ENCODE results near the gene UGT1A8.

UGT1A8 gene

DNA sequence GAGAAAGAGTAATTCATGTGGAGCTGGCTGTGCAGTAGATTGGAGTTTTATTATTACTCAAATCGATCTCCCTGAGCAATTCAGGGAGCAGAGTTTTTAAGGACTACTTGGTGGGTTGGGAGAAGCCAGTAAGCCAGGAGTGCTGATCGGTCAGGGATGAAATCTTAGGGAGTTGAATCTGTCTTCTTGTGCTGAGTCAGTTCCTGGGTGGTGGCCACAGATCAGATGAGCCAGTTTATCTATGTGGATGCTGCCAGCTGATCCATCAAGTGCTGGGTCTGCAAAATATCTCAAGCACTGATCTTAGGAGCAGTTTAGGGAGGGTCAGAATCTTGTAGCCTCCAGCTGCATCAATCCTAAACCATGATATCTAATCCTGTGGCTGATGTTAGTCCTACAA is 17.0 kb upstream of the UGT1A8 start:
- Histone ChIP-seq H3K27me3 (ENCODE audit: insufficient read depth, low read length, poor library complexity) (no peaks in the 10 kb centered on the region), H3K79me2 (ENCODE audit: control insufficient read depth, insufficient read depth, low read length) (no peaks in the 10 kb centered on the region), H2BK15ac (replicated peaks; ENCODE audit: low read depth) (no peak overlapping the region), H3K27ac (ENCODE audit: low read depth, low read length) (no peak overlapping the region), H3K9ac (ENCODE audit: low read length) (no peak overlapping the region), H4K8ac (ENCODE audit: low read depth, low read length) (no peak overlapping the region), H3K4me2 (ENCODE audit: low read length) (no peak overlapping the region), H4K5ac (ENCODE audit: low read length) (no peak overlapping the region), H3K23ac (ENCODE audit: low read length) (no peak overlapping the region), H2BK120ac (ENCODE audit: low read depth, low read length) (no peak overlapping the region), H3K56ac (ENCODE audit: low read length) (no peak overlapping the region), H3K79me1 (ENCODE audit: low read length) (no peaks in the 10 kb centered on the region), H3K4me3 (ENCODE audit: low read length) (no peak overlapping the region), H2AK5ac (ENCODE audit: low read length) (no peak overlapping the region), H3K36me3 (ENCODE audit: control insufficient read depth, insufficient read depth, low read length) (no peaks in the 10 kb centered on the region), H3K4me1 (ENCODE audit: control insufficient read depth, low read depth, low read length) (no peaks in the 10 kb centered on the region), H2BK5ac (ENCODE audit: low read length) (no peak overlapping the region), H3K18ac (ENCODE audit: low read length) (no peak overlapping the region), H3K4ac (ENCODE audit: low read depth, low read length) (no peak overlapping the region)
- WGBS (ENCODE audit: extremely low coverage, insufficient coverage, low lambda C conversion rate), result no CpG with 5 or more reads among the region's 2 CpGs
- DNase-seq, result no peak

GRCh38 chr2:233602076-233602475 is 15.4 kb upstream of the UGT1A8 start:
- Histone ChIP-seq H3K23ac (ENCODE audit: low read length) (no peak overlapping the region), H3K27me3 (ENCODE audit: insufficient read depth, low read length, poor library complexity) (no peaks in the 10 kb centered on the region), H2BK15ac (replicated peaks; ENCODE audit: low read depth) (no peak overlapping the region), H2BK5ac (ENCODE audit: low read length) (no peak overlapping the region), H3K4ac (ENCODE audit: low read depth, low read length) (no peak overlapping the region), H3K4me1 (ENCODE audit: control insufficient read depth, low read depth, low read length) (no peaks in the 10 kb centered on the region), H3K56ac (ENCODE audit: low read length) (no peak overlapping the region), H3K4me3 (ENCODE audit: low read length) (no peak overlapping the region), H3K18ac (ENCODE audit: low read length) (no peak overlapping the region), H3K4me2 (ENCODE audit: low read length) (no peak overlapping the region), H2AK5ac (ENCODE audit: low read length) (no peak overlapping the region), H4K5ac (ENCODE audit: low read length) (no peak overlapping the region), H4K8ac (ENCODE audit: low read depth, low read length) (no peak overlapping the region), H3K79me2 (ENCODE audit: control insufficient read depth, insufficient read depth, low read length) (no peaks in the 10 kb centered on the region), H3K36me3 (ENCODE audit: control insufficient read depth, insufficient read depth, low read length) (no peaks in the 10 kb centered on the region), H2BK120ac (ENCODE audit: low read depth, low read length) (no peak overlapping the region), H3K9ac (ENCODE audit: low read length) (no peak overlapping the region), H3K27ac (ENCODE audit: low read depth, low read length) (no peak overlapping the region), H3K79me1 (ENCODE audit: low read length) (no peaks in the 10 kb centered on the region)
- no peak for DNase-seq
- WGBS (ENCODE audit: extremely low coverage, insufficient coverage, low lambda C conversion rate), result no CpG with 5 or more reads among the region's 1 CpG

GRCh38 chr2:233603520-233603919 is 13.9 kb upstream of the UGT1A8 start:
- H3K27ac ChIP-seq (ENCODE audit: low read depth, low read length), result no peak overlapping the region
- no peak overlapping the region for H3K18ac ChIP-seq (ENCODE audit: low read length)
- no peak overlapping the region for H3K4ac ChIP-seq (ENCODE audit: low read depth, low read length)
- H3K79me1 ChIP-seq (ENCODE audit: low read length), result no peaks in the 10 kb centered on the region
- no peak overlapping the region for H4K5ac ChIP-seq (ENCODE audit: low read length)
- DNase-seq, result no peak
- no peak overlapping the region for H3K23ac ChIP-seq (ENCODE audit: low read length)
- H3K4me1 ChIP-seq (ENCODE audit: control insufficient read depth, low read depth, low read length), result no peaks in the 10 kb centered on the region
- no peaks in the 10 kb centered on the region for H3K79me2 ChIP-seq (ENCODE audit: control insufficient read depth, insufficient read depth, low read length)
- H3K4me3 ChIP-seq (ENCODE audit: low read length), result no peak overlapping the region
- H4K8ac ChIP-seq (ENCODE audit: low read depth, low read length), result no peak overlapping the region
- no peak overlapping the region for H3K56ac ChIP-seq (ENCODE audit: low read length)
- no peak overlapping the region for H2AK5ac ChIP-seq (ENCODE audit: low read length)
- H2BK120ac ChIP-seq (ENCODE audit: low read depth, low read length), result no peak overlapping the region
- no CpG with 5 or more reads among the region's 4 CpGs for WGBS (ENCODE audit: extremely low coverage, insufficient coverage, low lambda C conversion rate)
- no peaks in the 10 kb centered on the region for H3K36me3 ChIP-seq (ENCODE audit: control insufficient read depth, insufficient read depth, low read length)
- no peak overlapping the region for H2BK5ac ChIP-seq (ENCODE audit: low read length)
- H3K9ac ChIP-seq (ENCODE audit: low read length), result no peak overlapping the region
- H2BK15ac ChIP-seq (replicated peaks; ENCODE audit: low read depth), result no peak overlapping the region
- H3K4me2 ChIP-seq (ENCODE audit: low read length), result no peak overlapping the region
- no peaks in the 10 kb centered on the region for H3K27me3 ChIP-seq (ENCODE audit: insufficient read depth, low read length, poor library complexity)

DNA sequence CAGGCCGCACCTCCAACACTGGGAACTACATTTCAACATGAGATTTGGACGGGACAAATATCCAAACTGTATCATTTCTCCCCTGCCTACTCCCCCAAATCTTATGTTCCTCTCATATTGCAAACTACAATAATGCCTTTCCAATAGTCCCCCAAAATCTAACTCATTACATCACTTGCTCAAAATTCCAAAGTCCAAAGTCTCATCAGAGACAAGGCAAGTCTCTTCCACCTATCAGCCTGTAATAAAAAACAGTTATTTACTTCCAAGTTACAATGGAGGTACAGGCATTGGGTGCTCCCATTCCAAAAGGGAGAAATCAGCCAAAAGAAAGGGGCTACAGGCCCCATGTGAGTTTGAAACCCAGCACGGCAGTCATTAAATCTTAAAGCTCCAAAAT is 12.6 kb upstream of the UGT1A8 start:
- Histone ChIP-seq H3K79me2 (ENCODE audit: control insufficient read depth, insufficient read depth, low read length) (no peaks in the 10 kb centered on the region), H3K4ac (ENCODE audit: low read depth, low read length) (no peak overlapping the region), H3K4me2 (ENCODE audit: low read length) (no peak overlapping the region), H3K56ac (ENCODE audit: low read length) (no peak overlapping the region), H3K79me1 (ENCODE audit: low read length) (no peaks in the 10 kb centered on the region), H3K23ac (ENCODE audit: low read length) (no peak overlapping the region), H2BK120ac (ENCODE audit: low read depth, low read length) (no peak overlapping the region), H3K18ac (ENCODE audit: low read length) (no peak overlapping the region), H3K27me3 (ENCODE audit: insufficient read depth, low read length, poor library complexity) (no peaks in the 10 kb centered on the region), H4K8ac (ENCODE audit: low read depth, low read length) (no peak overlapping the region), H2BK5ac (ENCODE audit: low read length) (no peak overlapping the region), H4K5ac (ENCODE audit: low read length) (no peak overlapping the region), H3K9ac (ENCODE audit: low read length) (no peak overlapping the region), H3K27ac (ENCODE audit: low read depth, low read length) (no peak overlapping the region), H3K4me1 (ENCODE audit: control insufficient read depth, low read depth, low read length) (no peaks in the 10 kb centered on the region), H2BK15ac (replicated peaks; ENCODE audit: low read depth) (no peak overlapping the region), H2AK5ac (ENCODE audit: low read length) (no peak overlapping the region), H3K4me3 (ENCODE audit: low read length) (no peak overlapping the region), H3K36me3 (ENCODE audit: control insufficient read depth, insufficient read depth, low read length) (no peaks in the 10 kb centered on the region)
- no peak for DNase-seq
- no CpG with 5 or more reads among the region's 3 CpGs for WGBS (ENCODE audit: extremely low coverage, insufficient coverage, low lambda C conversion rate)

- H3K4me1 ChIP-seq (ENCODE audit: control insufficient read depth, low read depth, low read length), result no peaks in the 10 kb centered on the region
- H3K79me2 ChIP-seq (ENCODE audit: control insufficient read depth, insufficient read depth, low read length), result no peaks in the 10 kb centered on the region
- no peak overlapping the region for H3K56ac ChIP-seq (ENCODE audit: low read length)
- no peak overlapping the region for H3K27ac ChIP-seq (ENCODE audit: low read depth, low read length)
- no peak overlapping the region for H3K4me3 ChIP-seq (ENCODE audit: low read length)
- no CpG with 5 or more reads among the region's 1 CpG for WGBS (ENCODE audit: extremely low coverage, insufficient coverage, low lambda C conversion rate)
- no peak overlapping the region for H2BK120ac ChIP-seq (ENCODE audit: low read depth, low read length)
- no peak overlapping the region for H4K5ac ChIP-seq (ENCODE audit: low read length)
- H3K9ac ChIP-seq (ENCODE audit: low read length), result no peak overlapping the region
- H2AK5ac ChIP-seq (ENCODE audit: low read length), result no peak overlapping the region
- no peak overlapping the region for H2BK15ac ChIP-seq (replicated peaks; ENCODE audit: low read depth)
- H3K36me3 ChIP-seq (ENCODE audit: control insufficient read depth, insufficient read depth, low read length), result no peaks in the 10 kb centered on the region
- no peak overlapping the region for H3K18ac ChIP-seq (ENCODE audit: low read length)
- no peaks in the 10 kb centered on the region for H3K79me1 ChIP-seq (ENCODE audit: low read length)
- no peak overlapping the region for H3K23ac ChIP-seq (ENCODE audit: low read length)
- no peaks in the 10 kb centered on the region for H3K27me3 ChIP-seq (ENCODE audit: insufficient read depth, low read length, poor library complexity)
- no peak overlapping the region for H3K4ac ChIP-seq (ENCODE audit: low read depth, low read length)
- no peak overlapping the region for H4K8ac ChIP-seq (ENCODE audit: low read depth, low read length)
- DNase-seq, result no peak
- H3K4me2 ChIP-seq (ENCODE audit: low read length), result no peak overlapping the region
- no peak overlapping the region for H2BK5ac ChIP-seq (ENCODE audit: low read length)
Measured at GRCh38 chr2:233605680-233606079, 11.8 kb upstream of the UGT1A8 start.

GRCh38 chr2:233611284-233611683 is 6.1 kb upstream of the UGT1A8 start:
- no peak overlapping the region for H3K56ac ChIP-seq (ENCODE audit: low read length)
- no peak overlapping the region for H3K4me2 ChIP-seq (ENCODE audit: low read length)
- H4K8ac ChIP-seq (ENCODE audit: low read depth, low read length), result no peak overlapping the region
- H2AK5ac ChIP-seq (ENCODE audit: low read length), result no peak overlapping the region
- no peaks in the 10 kb centered on the region for H3K4me1 ChIP-seq (ENCODE audit: control insufficient read depth, low read depth, low read length)
- H3K79me1 ChIP-seq (ENCODE audit: low read length), result no peaks in the 10 kb centered on the region
- no peak for DNase-seq
- H2BK15ac ChIP-seq (replicated peaks; ENCODE audit: low read depth), result no peak overlapping the region
- no peaks in the 10 kb centered on the region for H3K79me2 ChIP-seq (ENCODE audit: control insufficient read depth, insufficient read depth, low read length)
- no CpG with 5 or more reads among the region's 4 CpGs for WGBS (ENCODE audit: extremely low coverage, insufficient coverage, low lambda C conversion rate)
- no peak overlapping the region for H4K5ac ChIP-seq (ENCODE audit: low read length)
- H3K36me3 ChIP-seq (ENCODE audit: control insufficient read depth, insufficient read depth, low read length), result no peaks in the 10 kb centered on the region
- no peak overlapping the region for H3K18ac ChIP-seq (ENCODE audit: low read length)
- no peak overlapping the region for H3K9ac ChIP-seq (ENCODE audit: low read length)
- no peak overlapping the region for H3K23ac ChIP-seq (ENCODE audit: low read length)
- H2BK120ac ChIP-seq (ENCODE audit: low read depth, low read length), result no peak overlapping the region
- no peak overlapping the region for H3K4ac ChIP-seq (ENCODE audit: low read depth, low read length)
- no peaks in the 10 kb centered on the region for H3K27me3 ChIP-seq (ENCODE audit: insufficient read depth, low read length, poor library complexity)
- H3K4me3 ChIP-seq (ENCODE audit: low read length), result no peak overlapping the region
- no peak overlapping the region for H3K27ac ChIP-seq (ENCODE audit: low read depth, low read length)
- H2BK5ac ChIP-seq (ENCODE audit: low read length), result no peak overlapping the region
